SK-N-SH (cell line): ENCODE results near the gene RIMS1. TPM values are rescaled to one million over a fixed set of nuclear protein-coding genes. Genes with fewer than 3 reads are reported as not detected.

Source experiments
- CTCF ChIA-PET: fragments of 300-600, 350-600 bp; formaldehyde crosslinking; extraction: SDS; loops from one replicate; lab custom pipeline; 2021; lab: Yijun Ruan, JAX
- POLR2A ChIA-PET: fragments of 350-600 bp; sonication (Branson Sonifier 250); formaldehyde crosslinking; extraction: SDS; loops from one replicate; lab custom pipeline; 2020; ENCODE audit warnings: antibody characterized with exemption, inconsistent platforms; lab: Yijun Ruan, JAX
- DNase-seq: peaks from one replicate; pipeline ENCODE4 v3.0.0; 2012
- H2AFZ ChIP-seq: fragments of 200-600 bp; sonication (generic); 2 replicates; pipeline ENCODE4 v1.8.1; 2016; ENCODE audit warnings: antibody characterized with exemption, mild to moderate bottlenecking, low read depth
- H3F3A ChIP-seq: fragments of 200-600 bp; sonication (generic); replicated peaks from 2 replicates; pipeline ENCODE3; 2016; ENCODE audit warnings: antibody characterized with exemption, mild to moderate bottlenecking; ENCODE audit not compliant: insufficient read depth
- H3K27ac ChIP-seq, 2 experiments: fragments of 200-500 bp in 1 of 2; fragments of 200-600 bp in 1 of 2; sonication (Bioruptor generic) in 1 of 2; sonication (generic), shearing (Covaris generic) in 1 of 2; 2 replicates each; pipeline versions ENCODE4 v1.5.1 to v1.6.1; 2014 to 2016; ENCODE audit warnings: low read depth in 2 of 2, inconsistent platforms in 1 of 2, low read length in 1 of 2, mild to moderate bottlenecking in 1 of 2, mixed read lengths in 1 of 2
- H3K27me3 ChIP-seq: fragments of 200-600 bp; sonication (generic), shearing (Covaris generic); 2 replicates; pipeline ENCODE4 v1.6.1; 2016; ENCODE audit warnings: mixed run types; ENCODE audit not compliant: insufficient read depth
- H3K36me3 ChIP-seq, 2 experiments: fragments of 200-500 bp in 1 of 2; fragments of 200-600 bp in 1 of 2; sonication (Bioruptor generic) in 1 of 2; sonication (generic) in 1 of 2; replicated peaks in 1 of 2; 2 replicates each; pipeline versions ENCODE3 to v1.5.1; 2014 to 2016; ENCODE audit warnings: low read length in 1 of 2, mild to moderate bottlenecking in 1 of 2; ENCODE audit not compliant: insufficient read depth in 2 of 2, control insufficient read depth in 1 of 2
- H3K4me1 ChIP-seq, 2 experiments: fragments of 200-500 bp in 1 of 2; fragments of 200-600 bp in 1 of 2; sonication (Bioruptor generic) in 1 of 2; sonication (generic), shearing (Covaris generic) in 1 of 2; 2 replicates each; pipeline versions ENCODE4 v1.5.1 to v1.6.1; 2014 to 2016; ENCODE audit warnings: low read depth in 1 of 2, low read length in 1 of 2, mixed run types in 1 of 2; ENCODE audit not compliant: insufficient read depth in 2 of 2, control insufficient read depth in 1 of 2
- H3K4me2 ChIP-seq: fragments of 200-600 bp; sonication (generic), shearing (Covaris generic); 2 replicates; pipeline ENCODE4 v1.6.1; 2017; ENCODE audit warnings: mixed run types
- H3K4me3 ChIP-seq, 2 experiments: fragments of 200-500 bp in 1 of 2; fragments of 200-600 bp in 1 of 2; sonication (Bioruptor generic) in 1 of 2; sonication (generic), shearing (Covaris generic) in 1 of 2; 2 replicates each; pipeline versions ENCODE4 v1.5.1 to v1.8.1; 2014 to 2016; ENCODE audit warnings: low read depth in 2 of 2, inconsistent platforms in 1 of 2, low read length in 1 of 2, mild to moderate bottlenecking in 1 of 2, mixed read lengths in 1 of 2, moderate library complexity in 1 of 2
- H3K79me2 ChIP-seq: fragments of 200-600 bp; sonication (generic); 2 replicates; pipeline ENCODE4 v1.8.1; 2017; ENCODE audit warnings: mild to moderate bottlenecking; ENCODE audit not compliant: insufficient read depth
- H3K9ac ChIP-seq: fragments of 200-600 bp; sonication (generic); 2 replicates; pipeline ENCODE4 v1.6.1; 2017; ENCODE audit warnings: mixed run types
- H3K9me2 ChIP-seq: fragments of 200-600 bp; sonication (generic); 2 replicates; pipeline ENCODE4 v1.6.1; 2017; ENCODE audit warnings: mixed run types
- H3K9me3 ChIP-seq: fragments of 200-600 bp; sonication (generic); 2 replicates; pipeline ENCODE4 v1.6.1; 2017; ENCODE audit warnings: mixed run types, mild to moderate bottlenecking, moderate library complexity
- H4K20me1 ChIP-seq: fragments of 200-600 bp; sonication (generic); 2 replicates; pipeline ENCODE4 v1.6.1; 2017; ENCODE audit warnings: mild to moderate bottlenecking, mixed run types; ENCODE audit not compliant: insufficient read depth
- CHD2 ChIP-seq: fragments of 150-350 bp; IDR thresholded peaks from 2 replicates; pipeline ENCODE4 v1.6.1; 2018; ENCODE audit warnings: low read length; ENCODE audit not compliant: partially characterized antibody
- FOSL2 ChIP-seq: IDR thresholded peaks from 2 replicates; pipeline ENCODE4 v1.4.0; 2012; ENCODE audit warnings: low read depth, mild to moderate bottlenecking, moderate library complexity, borderline replicate concordance
- FOXJ3 ChIP-seq: sonication (generic); formaldehyde crosslinking; IDR thresholded peaks from 2 replicates; pipeline ENCODE4 v1.5.1; 2020; ENCODE audit warnings: mild to moderate bottlenecking, missing genetic modification reagents
- FOXM1 ChIP-seq: IDR thresholded peaks from 2 replicates; pipeline ENCODE4 v1.4.0; 2012; ENCODE audit warnings: low read depth, mild to moderate bottlenecking
- JUND ChIP-seq: IDR thresholded peaks from 2 replicates; pipeline ENCODE4 v1.4.0; 2012
- MXI1 ChIP-seq: IDR thresholded peaks from 2 replicates; pipeline ENCODE4 v1.6.1; 2012; ENCODE audit warnings: mild to moderate bottlenecking, low read depth, low read length, improper control_type of control experiment
- POLR2AphosphoS5 ChIP-seq: IDR thresholded peaks from 2 replicates; pipeline ENCODE4 v1.6.1; 2012; ENCODE audit warnings: low read depth, low read length
- REST ChIP-seq: IDR thresholded peaks from 2 replicates; pipeline ENCODE4 v1.6.1; 2012; ENCODE audit warnings: mild to moderate bottlenecking, low read depth, low read length, moderate library complexity
- RFX5 ChIP-seq: IDR thresholded peaks from 2 replicates; pipeline ENCODE4 v1.6.1; 2012; ENCODE audit warnings: mild to moderate bottlenecking, improper control_type of control experiment, low read length
- SMC3 ChIP-seq: IDR thresholded peaks from 2 replicates; pipeline ENCODE4 v1.6.1; 2012; ENCODE audit warnings: low read depth, low read length, improper control_type of control experiment
- TAF1 ChIP-seq: IDR thresholded peaks from 2 replicates; pipeline ENCODE4 v1.6.1; 2012; ENCODE audit warnings: low read depth, mild to moderate bottlenecking, low read length, moderate library complexity, borderline replicate concordance
- TEAD4 ChIP-seq: IDR thresholded peaks from 2 replicates; pipeline ENCODE4 v1.4.0; 2012; ENCODE audit warnings: mild to moderate bottlenecking, borderline replicate concordance; ENCODE audit not compliant: insufficient read depth
- ZBTB33 ChIP-seq: IDR thresholded peaks from 2 replicates; pipeline ENCODE4 v1.4.0; 2012; ENCODE audit warnings: low read depth, borderline replicate concordance
- WGBS: methylation state at CpG from one replicate; pipeline ENCODE4 v1.1.6; 2017; ENCODE audit warnings: low lambda C conversion rate; 5-methylcytosine and 5-hydroxymethylcytosine counted together
- polyA plus RNA-seq, 3 experiments: library from polyadenylated mRNA; depleted of rRNA; stranded (reverse); fragments of >200 nt; gene quantifications; 2 replicates each; pipeline ENCODE4 v1.2.3, GENCODE V29; 2012
- TF ChIP-seq, protein P1 (sequence below): fragments of 200-600 bp; sonication (generic); IDR thresholded peaks from 2 replicates; pipeline ENCODE4 v1.6.1; 2017; ENCODE audit warnings: antibody characterized with exemption, mild to moderate bottlenecking, moderate library complexity
- TF ChIP-seq, protein P2 (sequence below): IDR thresholded peaks from 2 replicates; pipeline ENCODE4 v1.4.0; 2012; ENCODE audit warnings: low read depth
- TF ChIP-seq, protein P3 (sequence below): fragments of 150-350 bp; IDR thresholded peaks from 2 replicates; pipeline ENCODE4 v1.6.1; 2016; ENCODE audit warnings: mild to moderate bottlenecking, low read depth, low read length
- TF ChIP-seq, protein P4 (sequence below): fragments of 150-350 bp; IDR thresholded peaks from 2 replicates; pipeline ENCODE4 v1.6.1; 2017; ENCODE audit warnings: antibody characterized with exemption, low read length, low read depth, borderline replicate concordance

The RIMS1 gene
- polyA plus RNA-seq, 1 of the 3 experiments (the other 2 are of a cell fraction) = 0.20 TPM

GRCh38 chr6:72305971-72306370 is 419.6 kb downstream of the RIMS1 start:
- Histone ChIP-seq H3K79me2 (no peaks in the 10 kb centered on the region), H3K4me1 (no peaks in the 10 kb centered on the region), H3K27ac (no peak overlapping the region), H3K27me3 (no peaks in the 10 kb centered on the region), H3K4me2 (no peak overlapping the region), H3F3A (no peaks in the 10 kb centered on the region), H3K9me2 (no peaks in the 10 kb centered on the region; the same call in 1 of the 2 replicates), H3K36me3 (no peaks in the 10 kb centered on the region), H3K4me3 (no peak overlapping the region), H3K9me3 (no peaks in the 10 kb centered on the region; the same call in 1 of the 2 replicates), H2AFZ (no peak overlapping the region), H3K9ac (no peak overlapping the region), H4K20me1 (no peaks in the 10 kb centered on the region)
- POLR2A ChIA-PET = no interaction called here
- no peak for TF ChIP-seq FOXJ3 (CRISPR knock-in tag)
- TF ChIP-seq, protein P1, sequence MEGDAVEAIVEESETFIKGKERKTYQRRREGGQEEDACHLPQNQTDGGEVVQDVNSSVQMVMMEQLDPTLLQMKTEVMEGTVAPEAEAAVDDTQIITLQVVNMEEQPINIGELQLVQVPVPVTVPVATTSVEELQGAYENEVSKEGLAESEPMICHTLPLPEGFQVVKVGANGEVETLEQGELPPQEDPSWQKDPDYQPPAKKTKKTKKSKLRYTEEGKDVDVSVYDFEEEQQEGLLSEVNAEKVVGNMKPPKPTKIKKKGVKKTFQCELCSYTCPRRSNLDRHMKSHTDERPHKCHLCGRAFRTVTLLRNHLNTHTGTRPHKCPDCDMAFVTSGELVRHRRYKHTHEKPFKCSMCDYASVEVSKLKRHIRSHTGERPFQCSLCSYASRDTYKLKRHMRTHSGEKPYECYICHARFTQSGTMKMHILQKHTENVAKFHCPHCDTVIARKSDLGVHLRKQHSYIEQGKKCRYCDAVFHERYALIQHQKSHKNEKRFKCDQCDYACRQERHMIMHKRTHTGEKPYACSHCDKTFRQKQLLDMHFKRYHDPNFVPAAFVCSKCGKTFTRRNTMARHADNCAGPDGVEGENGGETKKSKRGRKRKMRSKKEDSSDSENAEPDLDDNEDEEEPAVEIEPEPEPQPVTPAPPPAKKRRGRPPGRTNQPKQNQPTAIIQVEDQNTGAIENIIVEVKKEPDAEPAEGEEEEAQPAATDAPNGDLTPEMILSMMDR = no peak
- no peak for TF ChIP-seq ZBTB33
- TF ChIP-seq, protein P2, sequence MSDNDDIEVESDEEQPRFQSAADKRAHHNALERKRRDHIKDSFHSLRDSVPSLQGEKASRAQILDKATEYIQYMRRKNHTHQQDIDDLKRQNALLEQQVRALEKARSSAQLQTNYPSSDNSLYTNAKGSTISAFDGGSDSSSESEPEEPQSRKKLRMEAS = no peak
- TF ChIP-seq, protein P3, sequence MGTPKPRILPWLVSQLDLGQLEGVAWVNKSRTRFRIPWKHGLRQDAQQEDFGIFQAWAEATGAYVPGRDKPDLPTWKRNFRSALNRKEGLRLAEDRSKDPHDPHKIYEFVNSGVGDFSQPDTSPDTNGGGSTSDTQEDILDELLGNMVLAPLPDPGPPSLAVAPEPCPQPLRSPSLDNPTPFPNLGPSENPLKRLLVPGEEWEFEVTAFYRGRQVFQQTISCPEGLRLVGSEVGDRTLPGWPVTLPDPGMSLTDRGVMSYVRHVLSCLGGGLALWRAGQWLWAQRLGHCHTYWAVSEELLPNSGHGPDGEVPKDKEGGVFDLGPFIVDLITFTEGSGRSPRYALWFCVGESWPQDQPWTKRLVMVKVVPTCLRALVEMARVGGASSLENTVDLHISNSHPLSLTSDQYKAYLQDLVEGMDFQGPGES = no peak
- TF ChIP-seq MXI1 = no peak
- TF ChIP-seq CHD2 = no peak
- no peak for TF ChIP-seq SMC3
- TF ChIP-seq JUND = no peak
- TF ChIP-seq TAF1 = no peak
- TF ChIP-seq, protein P4, sequence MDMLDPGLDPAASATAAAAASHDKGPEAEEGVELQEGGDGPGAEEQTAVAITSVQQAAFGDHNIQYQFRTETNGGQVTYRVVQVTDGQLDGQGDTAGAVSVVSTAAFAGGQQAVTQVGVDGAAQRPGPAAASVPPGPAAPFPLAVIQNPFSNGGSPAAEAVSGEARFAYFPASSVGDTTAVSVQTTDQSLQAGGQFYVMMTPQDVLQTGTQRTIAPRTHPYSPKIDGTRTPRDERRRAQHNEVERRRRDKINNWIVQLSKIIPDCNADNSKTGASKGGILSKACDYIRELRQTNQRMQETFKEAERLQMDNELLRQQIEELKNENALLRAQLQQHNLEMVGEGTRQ = no peak
- TF ChIP-seq FOXM1 = no peak
- TF ChIP-seq RFX5 = no peak
- TF ChIP-seq FOSL2 = no peak
- no peak for TF ChIP-seq POLR2AphosphoS5
- no peak for TF ChIP-seq REST
- no peak for TF ChIP-seq TEAD4
- DNase-seq = no peak
- CTCF ChIA-PET = no interaction called here
- WGBS = 92% methylated on average over 2 of the region's 2 CpGs
